Measurements from ENCODE around the gene NAALADL2.

DNA sequence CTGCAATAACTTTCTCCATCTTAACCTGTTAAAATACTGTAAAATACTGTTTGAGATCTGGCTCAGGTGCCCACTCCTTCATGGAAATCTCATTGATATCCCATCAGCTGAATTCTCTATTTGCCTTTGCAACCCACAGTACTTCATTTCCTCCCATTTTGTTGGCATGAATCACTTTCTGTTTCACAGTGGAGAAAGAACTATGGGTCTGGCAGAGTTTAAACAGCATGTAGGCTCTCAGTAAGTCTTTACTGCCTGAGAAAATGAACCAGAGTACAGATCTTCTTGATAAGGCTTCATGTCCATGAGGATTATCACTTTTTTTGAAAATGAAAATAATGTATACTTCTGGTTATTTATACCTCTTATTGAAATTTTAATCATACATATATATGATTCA lies 245.9 kb downstream of the NAALADL2 start:
- TF ChIP-seq, protein P1, sequence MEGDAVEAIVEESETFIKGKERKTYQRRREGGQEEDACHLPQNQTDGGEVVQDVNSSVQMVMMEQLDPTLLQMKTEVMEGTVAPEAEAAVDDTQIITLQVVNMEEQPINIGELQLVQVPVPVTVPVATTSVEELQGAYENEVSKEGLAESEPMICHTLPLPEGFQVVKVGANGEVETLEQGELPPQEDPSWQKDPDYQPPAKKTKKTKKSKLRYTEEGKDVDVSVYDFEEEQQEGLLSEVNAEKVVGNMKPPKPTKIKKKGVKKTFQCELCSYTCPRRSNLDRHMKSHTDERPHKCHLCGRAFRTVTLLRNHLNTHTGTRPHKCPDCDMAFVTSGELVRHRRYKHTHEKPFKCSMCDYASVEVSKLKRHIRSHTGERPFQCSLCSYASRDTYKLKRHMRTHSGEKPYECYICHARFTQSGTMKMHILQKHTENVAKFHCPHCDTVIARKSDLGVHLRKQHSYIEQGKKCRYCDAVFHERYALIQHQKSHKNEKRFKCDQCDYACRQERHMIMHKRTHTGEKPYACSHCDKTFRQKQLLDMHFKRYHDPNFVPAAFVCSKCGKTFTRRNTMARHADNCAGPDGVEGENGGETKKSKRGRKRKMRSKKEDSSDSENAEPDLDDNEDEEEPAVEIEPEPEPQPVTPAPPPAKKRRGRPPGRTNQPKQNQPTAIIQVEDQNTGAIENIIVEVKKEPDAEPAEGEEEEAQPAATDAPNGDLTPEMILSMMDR (IDR thresholded peaks at IDR 0.05), result no peak
- no peak for TF ChIP-seq ZFX (IDR thresholded peaks at IDR 0.05; ENCODE audit: borderline replicate concordance)
